NCI-H446 treated with DMSO at 0.1 percent for 48 hours (cell line): Measurements from ENCODE around the gene S100A7.
"Not testable (repeated sequence)": the region's sequence is repeated elsewhere in the genome, so short reads cannot be mapped to it uniquely, and the experiment has no call there.

Experiments
- DNase-seq: peaks from one replicate; lab custom pipeline; 2025; lab: John Stamatoyannopoulos, UW

Gene S100A7

GRCh38 chr1:153431002-153431401, 29.4 kb downstream of the S100A7 start:
- DNase-seq, result no peak

- DNase-seq, result no peak
These were observed 29.9 kb downstream of the S100A7 start for GRCh38 chr1:153430561-153430960.

GRCh38 chr1:153430166-153430553, 30.3 kb downstream of the S100A7 start:
- DNase-seq, result no peak

- no peak for DNase-seq
These were observed 30.9 kb downstream of the S100A7 start for GRCh38 chr1:153429266-153430165.

GRCh38 chr1:153428791-153429190, 31.7 kb downstream of the S100A7 start:
- no peak for DNase-seq

- DNase-seq, result no peak
These were observed 32.3 kb downstream of the S100A7 start for GRCh38 chr1:153428073-153428638.

GRCh38 chr1:153426809-153427208, 33.6 kb downstream of the S100A7 start:
- no peak for DNase-seq

GRCh38 chr1:153422450-153423068, 37.9 kb downstream of the S100A7 start:
- no peak for DNase-seq

- no peak for DNase-seq
These were observed 40.1 kb downstream of the S100A7 start for GRCh38 chr1:153420306-153420705.

GRCh38 chr1:153419436-153419793, 41.0 kb downstream of the S100A7 start:
- not testable (repeated sequence) for DNase-seq

- DNase-seq, result not testable (repeated sequence)
These were observed 41.6 kb downstream of the S100A7 start for GRCh38 chr1:153418758-153419435.

GRCh38 chr1:153417136-153417888, 43.1 kb downstream of the S100A7 start:
- no peak for DNase-seq

GRCh38 chr1:153415850-153416570, 44.4 kb downstream of the S100A7 start, which contains the start of gene S100A7A:
TSS of gene S100A7A (plus strand) at chr1:153416520. CDS start at chr1:153418083, 1,563 bp downstream.
- DNase-seq, result no peak

- not testable (repeated sequence) for DNase-seq
These were observed 46.5 kb downstream of the S100A7 start for GRCh38 chr1:153413961-153414360.
